Neural cell (in vitro differentiated cells): ENCODE results near the gene ATP1A1.

Source experiments
- POLR2AphosphoS5 ChIP-seq: IDR thresholded peaks from 2 replicates; pipeline ENCODE4 v1.6.1; 2012
- SMC3 ChIP-seq: fragments of 450-650 bp; conservative IDR thresholded peaks from 2 replicates; pipeline ENCODE4 v1.6.1; 2014; ENCODE audit warnings: antibody characterized with exemption, mild to moderate bottlenecking, moderate library complexity; ENCODE audit not compliant: poor library complexity
- TAF1 ChIP-seq: IDR thresholded peaks from 2 replicates; pipeline ENCODE4 v1.6.1; 2012; ENCODE audit warnings: low read depth
- TF ChIP-seq, protein P1 (sequence below): fragments of 450-650 bp; IDR thresholded peaks from 2 replicates; pipeline ENCODE4 v1.5.1; 2014; ENCODE audit warnings: antibody characterized with exemption, mild to moderate bottlenecking, moderate library complexity; ENCODE audit not compliant: poor library complexity, severe bottlenecking
- TF ChIP-seq, protein P2 (sequence below): IDR thresholded peaks from 2 replicates; pipeline ENCODE4 v1.6.1; 2012; ENCODE audit warnings: borderline replicate concordance

DNA sequence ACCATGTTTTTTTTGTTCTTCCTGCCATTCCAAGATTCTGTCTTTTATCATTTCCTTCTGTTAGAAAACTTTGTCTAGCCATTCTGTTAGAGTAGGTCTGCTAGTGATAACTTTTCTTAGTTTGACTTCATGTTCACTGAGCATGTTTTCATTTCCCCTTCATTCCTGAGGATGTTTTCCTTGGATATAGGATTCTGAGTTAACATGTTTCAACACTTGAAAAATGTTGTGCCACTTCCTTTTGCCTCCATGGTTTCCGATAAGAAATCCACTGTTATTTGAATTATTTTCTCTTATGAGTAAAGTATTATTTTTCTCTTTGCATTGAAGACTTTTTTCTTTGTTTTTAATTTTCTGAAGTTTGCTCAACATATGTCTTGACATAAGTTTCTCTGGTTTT is 66.7 kb downstream of the ATP1A1 start:
- no peak for TF ChIP-seq POLR2AphosphoS5
- TF ChIP-seq, protein P1, sequence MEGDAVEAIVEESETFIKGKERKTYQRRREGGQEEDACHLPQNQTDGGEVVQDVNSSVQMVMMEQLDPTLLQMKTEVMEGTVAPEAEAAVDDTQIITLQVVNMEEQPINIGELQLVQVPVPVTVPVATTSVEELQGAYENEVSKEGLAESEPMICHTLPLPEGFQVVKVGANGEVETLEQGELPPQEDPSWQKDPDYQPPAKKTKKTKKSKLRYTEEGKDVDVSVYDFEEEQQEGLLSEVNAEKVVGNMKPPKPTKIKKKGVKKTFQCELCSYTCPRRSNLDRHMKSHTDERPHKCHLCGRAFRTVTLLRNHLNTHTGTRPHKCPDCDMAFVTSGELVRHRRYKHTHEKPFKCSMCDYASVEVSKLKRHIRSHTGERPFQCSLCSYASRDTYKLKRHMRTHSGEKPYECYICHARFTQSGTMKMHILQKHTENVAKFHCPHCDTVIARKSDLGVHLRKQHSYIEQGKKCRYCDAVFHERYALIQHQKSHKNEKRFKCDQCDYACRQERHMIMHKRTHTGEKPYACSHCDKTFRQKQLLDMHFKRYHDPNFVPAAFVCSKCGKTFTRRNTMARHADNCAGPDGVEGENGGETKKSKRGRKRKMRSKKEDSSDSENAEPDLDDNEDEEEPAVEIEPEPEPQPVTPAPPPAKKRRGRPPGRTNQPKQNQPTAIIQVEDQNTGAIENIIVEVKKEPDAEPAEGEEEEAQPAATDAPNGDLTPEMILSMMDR, result no peak
- TF ChIP-seq SMC3, result no peak
- no peak for TF ChIP-seq TAF1
- TF ChIP-seq, protein P2, sequence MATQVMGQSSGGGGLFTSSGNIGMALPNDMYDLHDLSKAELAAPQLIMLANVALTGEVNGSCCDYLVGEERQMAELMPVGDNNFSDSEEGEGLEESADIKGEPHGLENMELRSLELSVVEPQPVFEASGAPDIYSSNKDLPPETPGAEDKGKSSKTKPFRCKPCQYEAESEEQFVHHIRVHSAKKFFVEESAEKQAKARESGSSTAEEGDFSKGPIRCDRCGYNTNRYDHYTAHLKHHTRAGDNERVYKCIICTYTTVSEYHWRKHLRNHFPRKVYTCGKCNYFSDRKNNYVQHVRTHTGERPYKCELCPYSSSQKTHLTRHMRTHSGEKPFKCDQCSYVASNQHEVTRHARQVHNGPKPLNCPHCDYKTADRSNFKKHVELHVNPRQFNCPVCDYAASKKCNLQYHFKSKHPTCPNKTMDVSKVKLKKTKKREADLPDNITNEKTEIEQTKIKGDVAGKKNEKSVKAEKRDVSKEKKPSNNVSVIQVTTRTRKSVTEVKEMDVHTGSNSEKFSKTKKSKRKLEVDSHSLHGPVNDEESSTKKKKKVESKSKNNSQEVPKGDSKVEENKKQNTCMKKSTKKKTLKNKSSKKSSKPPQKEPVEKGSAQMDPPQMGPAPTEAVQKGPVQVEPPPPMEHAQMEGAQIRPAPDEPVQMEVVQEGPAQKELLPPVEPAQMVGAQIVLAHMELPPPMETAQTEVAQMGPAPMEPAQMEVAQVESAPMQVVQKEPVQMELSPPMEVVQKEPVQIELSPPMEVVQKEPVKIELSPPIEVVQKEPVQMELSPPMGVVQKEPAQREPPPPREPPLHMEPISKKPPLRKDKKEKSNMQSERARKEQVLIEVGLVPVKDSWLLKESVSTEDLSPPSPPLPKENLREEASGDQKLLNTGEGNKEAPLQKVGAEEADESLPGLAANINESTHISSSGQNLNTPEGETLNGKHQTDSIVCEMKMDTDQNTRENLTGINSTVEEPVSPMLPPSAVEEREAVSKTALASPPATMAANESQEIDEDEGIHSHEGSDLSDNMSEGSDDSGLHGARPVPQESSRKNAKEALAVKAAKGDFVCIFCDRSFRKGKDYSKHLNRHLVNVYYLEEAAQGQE, result no peak
